Endothelial cell of umbilical vein (primary cell): ENCODE measurements around the gene SLC39A11. TPM values are rescaled to one million over a fixed set of nuclear protein-coding genes. Genes with fewer than 3 reads are reported as not detected.

Source experiments
- BruUV-seq: library from RNA; stranded (reverse); fragments of 400-500 nt; replicated peaks from 2 replicates; lab custom pipeline; 2021; lab: Mats Ljungman, UMichigan
- CTCF ChIA-PET: fragments of 300-600, 350-600 bp; sonication (Branson Sonifier 250); formaldehyde crosslinking; loops from one replicate; lab custom pipeline; 2021; ENCODE audit warnings: antibody characterized with exemption, inconsistent platforms; lab: Charles Lee
- POLR2A ChIA-PET: fragments of 300-600, 350-600 bp; sonication (Branson Sonifier 250); formaldehyde crosslinking; loops from one replicate; lab custom pipeline; 2021; ENCODE audit warnings: antibody characterized with exemption, inconsistent platforms; lab: Charles Lee
- DNase-seq: peaks from one replicate; pipeline ENCODE4 v3.0.0-alpha.2; 2011; ENCODE audit warnings: low read depth, low spot score
- FAIRE-seq: peaks from 2 replicates; lab custom pipeline; 2011; peaks lifted over from hg19 to GRCh38; lab: Jason Lieb, UNC
- H2AFZ ChIP-seq: 2 replicates; pipeline ENCODE4 v1.6.0; 2012; ENCODE audit warnings: low read depth, low read length, control low read depth, inconsistent platforms
- H3K27ac ChIP-seq: 2 replicates; pipeline ENCODE4 v1.5.1; 2011; ENCODE audit warnings: low read depth, mild to moderate bottlenecking, control low read depth, low read length, moderate library complexity; ENCODE audit not compliant: insufficient read depth
- H3K27me3 ChIP-seq, 2 experiments: 2 replicates each; pipeline versions ENCODE4 v1.6.0 to v1.6.1; 2011; ENCODE audit warnings: low read length in 2 of 2, mixed read lengths in 1 of 2; ENCODE audit not compliant: control insufficient read depth in 2 of 2, insufficient read depth in 2 of 2
- H3K36me3 ChIP-seq, 2 experiments: 2 replicates in 1 of 2; 3 replicates in 1 of 2; pipeline ENCODE4 v1.5.1; 2011; ENCODE audit warnings: low read length in 2 of 2, mild to moderate bottlenecking in 1 of 2, moderate library complexity in 1 of 2; ENCODE audit not compliant: control insufficient read depth in 2 of 2, insufficient read depth in 2 of 2; ENCODE audit errors: extremely low read depth in 1 of 2
- H3K4me1 ChIP-seq: 3 replicates; pipeline ENCODE4 v1.5.1; 2011; ENCODE audit warnings: mild to moderate bottlenecking, low read length; ENCODE audit not compliant: control insufficient read depth, insufficient read depth; ENCODE audit errors: extremely low read depth
- H3K4me2 ChIP-seq: 2 replicates; pipeline ENCODE4 v1.6.1; 2011; ENCODE audit warnings: low read length, control low read depth, mixed read lengths; ENCODE audit not compliant: insufficient read depth
- H3K4me3 ChIP-seq, 3 experiments: fragments of 200-600 bp in 1 of 3; sonication (generic), shearing (Covaris generic) in 1 of 3; replicated peaks in 1 of 3; 2 replicates each; pipeline ENCODE4 v1.5.1; 2011 to 2016; ENCODE audit warnings: control low read depth in 3 of 3, low read length in 3 of 3, mild to moderate bottlenecking in 2 of 3, inconsistent platforms in 1 of 3, low read depth in 1 of 3, moderate library complexity in 1 of 3; ENCODE audit not compliant: insufficient read depth in 1 of 3
- H3K79me2 ChIP-seq: 2 replicates; pipeline ENCODE4 v1.6.0; 2012; ENCODE audit warnings: low read length, inconsistent platforms; ENCODE audit not compliant: control insufficient read depth, insufficient read depth
- H3K9ac ChIP-seq: replicated peaks from 2 replicates; pipeline ENCODE3; 2011; ENCODE audit warnings: low read length, control low read depth; ENCODE audit not compliant: insufficient read depth; ENCODE audit errors: extremely low read depth
- H3K9me1 ChIP-seq: replicated peaks from 3 replicates; pipeline ENCODE4 v1.6.0; 2011; ENCODE audit warnings: mild to moderate bottlenecking, low read length; ENCODE audit not compliant: control insufficient read depth, insufficient read depth; ENCODE audit errors: extremely low read depth
- H3K9me3 ChIP-seq: replicated peaks from 2 replicates; pipeline ENCODE4 v1.5.1; 2012; ENCODE audit warnings: low read length, inconsistent platforms; ENCODE audit not compliant: control insufficient read depth, insufficient read depth
- H4K20me1 ChIP-seq: replicated peaks from 2 replicates; pipeline ENCODE3; 2011; ENCODE audit warnings: mild to moderate bottlenecking, low read length; ENCODE audit not compliant: control insufficient read depth, insufficient read depth; ENCODE audit errors: extremely low read depth
- CTCF ChIP-seq, 2 donors: IDR thresholded peaks; 1 replicate in 1 of 2; 2 replicates in 1 of 2; pipeline ENCODE4 v1.5.1; 2011; ENCODE audit warnings: low read length in 2 of 2, mild to moderate bottlenecking in 2 of 2, moderate library complexity in 2 of 2, control low read depth in 1 of 2, inconsistent platforms in 1 of 2, low read depth in 1 of 2; ENCODE audit not compliant: insufficient read depth in 1 of 2; ENCODE audit errors: extremely low read depth in 1 of 2
- EZH2 ChIP-seq: IDR thresholded peaks from 2 replicates; pipeline ENCODE4 v1.6.1; 2012; ENCODE audit warnings: borderline replicate concordance, low read depth, mild to moderate bottlenecking, moderate library complexity, low read length, inconsistent platforms; ENCODE audit not compliant: severe bottlenecking
- FOS ChIP-seq: IDR thresholded peaks from 2 replicates; pipeline ENCODE4 v1.6.1; 2011; ENCODE audit warnings: mild to moderate bottlenecking, low read length, moderate library complexity, borderline replicate concordance; ENCODE audit not compliant: insufficient read depth
- GATA2 ChIP-seq: IDR thresholded peaks from 2 replicates; pipeline ENCODE4 v1.7.0; 2011; ENCODE audit warnings: low read depth, mild to moderate bottlenecking, moderate library complexity, mixed read lengths, low read length; ENCODE audit not compliant: insufficient read length, insufficient read depth
- JUN ChIP-seq: IDR thresholded peaks from 2 replicates; pipeline ENCODE4 v1.6.1; 2011; ENCODE audit warnings: borderline replicate concordance, low read depth; ENCODE audit not compliant: insufficient read length, insufficient read depth
- MAX ChIP-seq: IDR thresholded peaks from 2 replicates; pipeline ENCODE4 v1.6.1; 2011; ENCODE audit not compliant: insufficient read depth, insufficient read length
- MYC ChIP-seq: IDR thresholded peaks from one replicate; pipeline ENCODE4 v1.6.1; 2011; ENCODE audit warnings: mild to moderate bottlenecking, low read depth, low read length
- POLR2A ChIP-seq: IDR thresholded peaks from 2 replicates; pipeline ENCODE4 v1.6.1; 2012; ENCODE audit warnings: low read depth, mild to moderate bottlenecking, control low read depth, low read length
- POLR2AphosphoS5 ChIP-seq: IDR thresholded peaks from 2 replicates; pipeline ENCODE4 v1.6.1; 2012; ENCODE audit warnings: low read depth, mild to moderate bottlenecking, control low read depth, low read length, moderate library complexity; ENCODE audit not compliant: insufficient read depth
- dilution Hi-C: fragments of 300-500 bp; cut with MboI; formaldehyde crosslinking; loops from one replicate; pipeline ENCODE4 v1.15.0; 2019; ENCODE audit warnings: low sequenced_read_pairs; ENCODE audit not compliant: extremely low pct_ligation_motif_present
- intact Hi-C: fragments of 100-400 bp; cut with micrococcal nuclease; formaldehyde crosslinking; loops from one replicate; pipeline ENCODE4 v1.10.0; 2022
- polyA plus RNA-seq, 4 experiments: library from polyadenylated mRNA; depleted of rRNA in 3 of 4; stranded (reverse) in 3 of 4; unstranded in 1 of 4; fragments of >200 nt; gene quantifications; 2 replicates each; pipeline versions ENCODE4 v1.2.1 to v1.2.3, GENCODE V29; 2011 to 2012; ENCODE audit warnings: missing spikeins in 1 of 4
- total RNA-seq: library from RNA; stranded (reverse); gene quantifications from 2 replicates; pipeline ENCODE4 v1.2.3, GENCODE V29; 2021

Gene SLC39A11
- total and polyA plus RNA-seq, 2 donors (not counting 3 experiments of a cell fraction or from before 2014, with no cell fraction given), result 8.1 to 11.9 TPM

GRCh38 chr17:72681844-72682243 lies 410.6 kb downstream of the SLC39A11 start:
- ChIA-PET POLR2A (no interaction called here), CTCF (no interaction called here)
- dilution Hi-C loops, result no loop called here

More at GRCh38 chr17:72681844-72682243, 410.6 kb downstream of the SLC39A11 start:
- no TSS peak for BruUV-seq
- FAIRE-seq, result no peak
- no peak overlapping the region for H3K9ac ChIP-seq
- no peak overlapping the region for H3K27ac ChIP-seq
- no peaks in the 10 kb centered on the region for H3K36me3 ChIP-seq
- H3K9me1 ChIP-seq, result no peaks in the 10 kb centered on the region
- H3K9me3 ChIP-seq, result no peaks in the 10 kb centered on the region
- H3K4me3 ChIP-seq, result no peak overlapping the region
- no peak overlapping the region for H2AFZ ChIP-seq
- H3K4me1 ChIP-seq, result no peaks in the 10 kb centered on the region
- no peak overlapping the region for H3K4me2 ChIP-seq
- TF ChIP-seq CTCF (IDR thresholded peaks at IDR 0.05; ENCODE audit: extremely low read depth in 1 of 2, insufficient read depth in 1 of 2, low read depth in 1 of 2, low read length in 2 of 2), result no peak
- no peak for TF ChIP-seq MYC
- TF ChIP-seq FOS, result no peak
- no peak for TF ChIP-seq GATA2
- no peak for TF ChIP-seq POLR2AphosphoS5
- no peak for TF ChIP-seq MAX
- TF ChIP-seq EZH2, result no peak
- TF ChIP-seq JUN, result no peak
- no peak for TF ChIP-seq POLR2A
- no peaks in the 10 kb centered on the region for H3K79me2 ChIP-seq
- intact Hi-C loops, result no loop called here
- no peaks in the 10 kb centered on the region for H3K27me3 ChIP-seq
- DNase-seq, result no peak
- H4K20me1 ChIP-seq, result no peaks in the 10 kb centered on the region
